ENCODE results near the gene DLK1. TPM values are rescaled to one million over a fixed set of nuclear protein-coding genes. Genes with fewer than 3 reads are reported as not detected.

DLK1 gene
- polyA plus RNA-seq, 3 donors = 13.0 to 17.6 (median 15.2) TPM

DNA sequence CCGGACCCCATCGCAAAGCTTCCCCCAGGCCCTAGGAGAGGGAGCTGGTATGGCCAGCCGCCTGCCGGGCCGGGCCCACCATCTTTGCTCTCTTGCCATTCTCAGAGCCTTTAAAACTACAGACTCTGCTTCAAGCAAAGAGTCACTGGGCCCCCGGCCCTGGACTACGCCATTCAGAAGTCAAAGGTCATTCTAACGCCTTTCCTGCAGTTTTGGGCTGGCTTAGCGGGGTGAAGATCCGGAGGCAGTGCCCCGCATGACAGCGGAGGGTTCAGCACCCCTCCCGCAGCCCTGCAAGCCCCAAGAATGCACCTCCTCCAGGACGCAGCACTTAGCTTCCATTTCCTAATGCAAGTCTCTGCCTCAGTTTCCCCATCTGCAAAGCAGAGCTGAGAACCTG is 61.0 kb downstream of the DLK1 start:
- no peak for DNase-seq

Other genes with a start within 250 kb of the DLK1 start
- 1 to 10 TPM; 2.3 to 3.0 (median 2.6) TPM for gene BEGAIN, start 139.5 kb upstream of the DLK1 start, polyA plus RNA-seq (ENCODE audit: insufficient read length in 3 of 3)
- 100 to 1,000 TPM; 122 to 305 (median 222) TPM for gene MEG3, start 99.2 kb downstream of the DLK1 start, polyA plus RNA-seq (ENCODE audit: insufficient read length in 3 of 3)
- gene RTL1, start 176.8 kb downstream of the DLK1 start, polyA plus RNA-seq (ENCODE audit: insufficient read length in 3 of 3) = under 1 TPM in 2 of 3 donors, not detected in 1; 0.10 to 0.13 TPM